NB4 (cell line): ENCODE results near the gene ABHD10.

Experiments used
- CTCF ChIP-seq: IDR thresholded peaks from one replicate; pipeline ENCODE4 v1.5.1; 2012; ENCODE audit warnings: low read depth, low read length
- MYC ChIP-seq: IDR thresholded peaks from 2 replicates; pipeline ENCODE4 v1.6.1; 2011; ENCODE audit warnings: low read depth, low read length
- POLR2A ChIP-seq: IDR thresholded peaks from 2 replicates; pipeline ENCODE4 v1.6.1; 2011; ENCODE audit warnings: mild to moderate bottlenecking; ENCODE audit not compliant: insufficient read length; ENCODE audit errors: extremely low read depth
- TF ChIP-seq, protein P1 (sequence below): IDR thresholded peaks from 2 replicates; pipeline ENCODE4 v1.6.1; 2011; ENCODE audit warnings: low read depth, low read length

DNA sequence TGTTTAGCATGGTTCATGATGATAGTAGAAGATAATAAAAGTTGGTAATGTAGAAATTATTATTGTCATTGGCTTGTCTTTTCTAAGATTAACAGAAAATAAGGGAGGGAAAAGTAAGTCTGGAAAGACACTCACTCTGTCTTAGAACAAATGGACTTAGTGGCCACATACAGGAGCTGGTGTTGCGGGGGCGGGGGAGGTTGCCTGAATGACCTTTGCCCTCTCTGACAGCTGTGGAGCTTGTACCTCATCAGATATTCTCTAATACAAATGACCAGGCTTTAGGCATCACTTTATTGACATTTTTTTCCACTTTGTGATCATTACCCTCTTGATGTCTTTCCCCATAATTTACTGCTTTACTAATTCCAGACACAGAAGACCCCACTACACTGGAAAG is 25.8 kb downstream of the ABHD10 start:
- TF ChIP-seq POLR2A = no peak
- no peak for TF ChIP-seq CTCF
- TF ChIP-seq, protein P1, sequence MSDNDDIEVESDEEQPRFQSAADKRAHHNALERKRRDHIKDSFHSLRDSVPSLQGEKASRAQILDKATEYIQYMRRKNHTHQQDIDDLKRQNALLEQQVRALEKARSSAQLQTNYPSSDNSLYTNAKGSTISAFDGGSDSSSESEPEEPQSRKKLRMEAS = no peak
- no peak for TF ChIP-seq MYC
